Measurements from ENCODE around the gene HEY2.
A peak's percentile ranks its signal among the peaks of the same experiment; 100 is the strongest.

The HEY2 gene

GRCh38 chr6:125784365-125784764 lies 34.9 kb downstream of the HEY2 start:
- peak; percentile 21; the same call in 1 of the 2 replicates for TF ChIP-seq CREB5 (CRISPR knock-in tag; IDR thresholded peaks at IDR 0.05; ENCODE audit: low read depth)
- no peak for TF ChIP-seq ZNF565 (CRISPR knock-in tag; conservative IDR thresholded peaks at IDR 0.05; ENCODE audit: low read depth)
- no peak for TF ChIP-seq OSR1 (CRISPR knock-in tag; IDR thresholded peaks at IDR 0.05)
- no peak for TF ChIP-seq TCF4 (CRISPR knock-in tag; IDR thresholded peaks at IDR 0.05; ENCODE audit: borderline replicate concordance)
- TF ChIP-seq GLIS3 (CRISPR knock-in tag; IDR thresholded peaks at IDR 0.05), result no peak
- no peak for TF ChIP-seq PPARA (CRISPR knock-in tag; IDR thresholded peaks at IDR 0.05; ENCODE audit: borderline replicate concordance)
- TF ChIP-seq ZNF8 (CRISPR knock-in tag; IDR thresholded peaks at IDR 0.05), result peak; percentile 95
- no peak for TF ChIP-seq PATZ1 (CRISPR knock-in tag; IDR thresholded peaks at IDR 0.05; ENCODE audit: borderline replicate concordance)
- no peak; the same call in 1 of the 2 replicates for TF ChIP-seq SNAI2 (CRISPR knock-in tag; IDR thresholded peaks at IDR 0.05)
- TF ChIP-seq ZFP3 (CRISPR knock-in tag; IDR thresholded peaks at IDR 0.05), result no peak
- peak; percentile 98 for TF ChIP-seq ISL1 (CRISPR knock-in tag; IDR thresholded peaks at IDR 0.05)
- TF ChIP-seq TSHZ2 (CRISPR knock-in tag; IDR thresholded peaks at IDR 0.05), result no peak
- peak; percentile 11 for ATAC-seq

GRCh38 chr6:125787791-125788190 lies 38.4 kb downstream of the HEY2 start:
- no peak for TF ChIP-seq PPARA (CRISPR knock-in tag; IDR thresholded peaks at IDR 0.05; ENCODE audit: borderline replicate concordance)
- TF ChIP-seq CSDC2 (CRISPR knock-in tag; IDR thresholded peaks at IDR 0.05), result no peak
- no peak for TF ChIP-seq ISL1 (CRISPR knock-in tag; IDR thresholded peaks at IDR 0.05)
- no peak for TF ChIP-seq GLIS3 (CRISPR knock-in tag; IDR thresholded peaks at IDR 0.05)
- no peak for TF ChIP-seq CSRNP3 (CRISPR knock-in tag; IDR thresholded peaks at IDR 0.05)
- TF ChIP-seq ZFP30 (CRISPR knock-in tag; IDR thresholded peaks at IDR 0.05), result no peak
- TF ChIP-seq ESRRG (CRISPR knock-in tag; IDR thresholded peaks at IDR 0.05), result no peak
- no peak for TF ChIP-seq ZFP3 (CRISPR knock-in tag; IDR thresholded peaks at IDR 0.05)
- TF ChIP-seq TSHZ2 (CRISPR knock-in tag; IDR thresholded peaks at IDR 0.05), result no peak
- TF ChIP-seq RARB (CRISPR knock-in tag; IDR thresholded peaks at IDR 0.05), result no peak
- no peak for TF ChIP-seq SNAI2 (CRISPR knock-in tag; IDR thresholded peaks at IDR 0.05)
- TF ChIP-seq ZNF8 (CRISPR knock-in tag; IDR thresholded peaks at IDR 0.05), result no peak
- no peak for TF ChIP-seq POU6F1 (CRISPR knock-in tag; IDR thresholded peaks at IDR 0.05; ENCODE audit: borderline replicate concordance, low read depth)
- TF ChIP-seq CREB5 (CRISPR knock-in tag; IDR thresholded peaks at IDR 0.05; ENCODE audit: low read depth), result no peak
- TF ChIP-seq ZNF70 (CRISPR knock-in tag; IDR thresholded peaks at IDR 0.05), result no peak
- TF ChIP-seq ARNTL (CRISPR knock-in tag; IDR thresholded peaks at IDR 0.05; ENCODE audit: borderline replicate concordance, low read depth), result no peak
- TF ChIP-seq TCF4 (CRISPR knock-in tag; IDR thresholded peaks at IDR 0.05; ENCODE audit: borderline replicate concordance), result no peak
- no peak for TF ChIP-seq TOX (CRISPR knock-in tag; IDR thresholded peaks at IDR 0.05; ENCODE audit: borderline replicate concordance)
- no peak for TF ChIP-seq BACH2 (CRISPR knock-in tag; IDR thresholded peaks at IDR 0.05; ENCODE audit: borderline replicate concordance)
- no peak for TF ChIP-seq PATZ1 (CRISPR knock-in tag; IDR thresholded peaks at IDR 0.05; ENCODE audit: borderline replicate concordance)
- ATAC-seq, result no peak
